ENCODE data around the gene EML4.

EML4 gene

DNA sequence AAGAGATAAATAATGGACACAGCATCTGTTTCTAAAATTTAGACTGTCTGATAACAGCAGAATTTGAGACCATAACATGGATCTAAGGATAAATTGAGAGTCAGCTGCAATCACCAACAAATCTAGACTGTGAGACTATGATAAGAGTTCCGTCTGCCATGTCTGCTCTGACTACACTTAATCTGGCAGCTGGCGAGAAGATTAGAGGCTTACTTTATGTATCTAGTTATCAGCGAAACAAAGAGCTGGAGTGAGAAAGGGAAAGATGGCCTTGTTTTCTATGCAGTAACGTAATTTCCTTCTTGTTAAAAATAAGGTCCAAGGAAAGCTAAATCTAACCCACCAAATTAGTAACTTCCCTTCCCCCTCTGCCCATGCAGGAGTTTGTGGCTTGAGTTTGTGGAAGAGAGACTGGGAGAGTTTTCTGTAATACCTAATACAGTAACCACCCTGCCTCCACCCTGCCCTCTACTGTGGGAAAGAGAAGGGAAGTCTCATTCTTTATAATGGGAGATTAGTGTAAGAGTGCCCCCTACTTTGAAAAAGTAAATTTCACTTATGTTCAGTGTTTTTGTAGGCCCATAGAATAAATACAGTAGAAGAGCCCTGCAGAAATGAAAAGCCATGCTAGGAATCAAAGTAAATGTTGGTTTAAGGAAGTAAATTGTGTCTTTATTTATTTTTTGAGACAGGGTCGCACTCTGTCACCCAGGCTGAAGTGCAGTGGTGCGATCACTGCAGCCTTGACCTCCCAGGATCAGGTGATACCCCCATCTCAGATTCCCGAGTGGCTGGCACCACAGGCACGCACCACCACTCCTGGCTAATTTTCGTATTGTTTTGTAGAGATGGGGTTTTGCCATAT, 27.5 kb downstream of the EML4 start:
- DNase-seq: peak; percentile 52 to 77

DNA sequence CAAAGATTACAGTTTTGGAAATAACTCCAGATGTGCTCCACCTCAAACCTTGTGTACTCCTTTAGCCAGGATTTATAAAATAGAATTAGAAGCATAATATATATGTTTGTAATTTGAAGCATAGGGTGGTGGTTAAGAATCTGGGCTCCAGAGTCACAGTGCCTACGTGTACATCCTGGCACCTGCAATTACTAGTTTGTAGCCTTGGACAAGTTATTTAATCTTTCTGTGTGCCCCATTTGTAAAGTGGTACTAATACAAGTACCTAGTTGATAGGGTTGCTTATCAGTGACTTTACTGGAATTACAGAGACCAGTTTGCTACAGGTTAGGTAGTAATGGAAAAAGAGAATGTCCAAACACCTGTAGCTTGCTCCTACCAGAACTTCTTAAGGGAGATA, 28.6 kb downstream of the EML4 start:
- no peak for DNase-seq

DNA sequence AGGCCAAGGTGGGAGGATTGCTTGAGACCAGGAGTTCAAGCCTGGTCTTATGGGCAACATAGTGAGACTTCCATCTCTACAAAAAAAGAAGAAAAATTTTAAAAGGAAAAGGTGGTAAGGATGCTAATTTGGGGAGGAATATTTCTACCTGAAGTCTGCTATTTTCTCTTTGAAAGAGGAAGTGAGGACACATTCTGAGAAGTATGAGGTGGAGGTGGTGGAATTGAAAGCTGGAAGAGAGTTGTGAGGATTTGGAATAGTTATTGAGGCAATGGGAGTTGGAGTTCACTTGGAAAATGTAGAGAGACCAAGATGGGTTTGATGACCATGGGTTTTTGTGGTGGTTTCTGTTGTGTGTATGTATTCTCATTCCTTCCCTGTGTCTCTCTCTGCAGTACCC, 29.3 kb downstream of the EML4 start:
- no peak for DNase-seq

DNA sequence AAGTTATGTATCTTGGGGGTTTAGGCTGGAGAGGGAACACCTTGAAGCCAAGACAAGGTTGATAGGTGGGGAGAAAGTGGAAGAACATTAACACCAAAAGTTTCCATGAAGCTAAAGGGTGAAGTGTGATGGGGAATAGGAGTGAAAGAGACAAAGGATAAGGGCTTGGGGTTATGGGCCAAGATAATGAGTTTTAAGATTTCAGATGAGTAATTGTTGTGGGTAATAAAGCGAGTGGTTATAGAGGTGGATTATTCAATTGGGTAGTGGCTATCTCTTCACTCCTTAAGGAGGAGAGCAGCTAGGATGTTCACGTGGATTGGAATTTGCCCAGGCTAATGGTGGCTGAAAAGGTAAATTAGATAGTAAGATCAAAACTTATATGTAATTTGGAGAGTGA, 29.8 kb downstream of the EML4 start:
- DNase-seq: no peak

DNA sequence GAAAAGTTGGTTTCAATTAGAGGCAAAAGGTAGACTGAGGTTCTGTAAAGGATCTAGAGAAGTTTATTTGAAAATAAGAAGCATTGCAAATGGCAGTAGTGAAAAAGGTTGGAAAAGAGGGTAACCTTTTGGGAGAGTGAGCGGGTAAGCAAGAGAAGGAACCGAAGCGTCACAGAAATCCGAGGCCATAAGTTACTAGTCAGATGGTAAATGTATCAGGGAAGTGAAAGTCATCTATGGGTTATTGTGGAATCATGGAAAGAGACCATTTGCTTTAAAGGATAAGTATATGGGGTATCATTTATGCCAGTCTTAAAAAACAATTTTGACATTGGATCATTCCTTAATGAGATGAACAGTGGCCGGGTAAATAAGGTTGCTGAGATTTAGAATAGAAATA, 30.5 kb downstream of the EML4 start:
- no peak for DNase-seq

DNA sequence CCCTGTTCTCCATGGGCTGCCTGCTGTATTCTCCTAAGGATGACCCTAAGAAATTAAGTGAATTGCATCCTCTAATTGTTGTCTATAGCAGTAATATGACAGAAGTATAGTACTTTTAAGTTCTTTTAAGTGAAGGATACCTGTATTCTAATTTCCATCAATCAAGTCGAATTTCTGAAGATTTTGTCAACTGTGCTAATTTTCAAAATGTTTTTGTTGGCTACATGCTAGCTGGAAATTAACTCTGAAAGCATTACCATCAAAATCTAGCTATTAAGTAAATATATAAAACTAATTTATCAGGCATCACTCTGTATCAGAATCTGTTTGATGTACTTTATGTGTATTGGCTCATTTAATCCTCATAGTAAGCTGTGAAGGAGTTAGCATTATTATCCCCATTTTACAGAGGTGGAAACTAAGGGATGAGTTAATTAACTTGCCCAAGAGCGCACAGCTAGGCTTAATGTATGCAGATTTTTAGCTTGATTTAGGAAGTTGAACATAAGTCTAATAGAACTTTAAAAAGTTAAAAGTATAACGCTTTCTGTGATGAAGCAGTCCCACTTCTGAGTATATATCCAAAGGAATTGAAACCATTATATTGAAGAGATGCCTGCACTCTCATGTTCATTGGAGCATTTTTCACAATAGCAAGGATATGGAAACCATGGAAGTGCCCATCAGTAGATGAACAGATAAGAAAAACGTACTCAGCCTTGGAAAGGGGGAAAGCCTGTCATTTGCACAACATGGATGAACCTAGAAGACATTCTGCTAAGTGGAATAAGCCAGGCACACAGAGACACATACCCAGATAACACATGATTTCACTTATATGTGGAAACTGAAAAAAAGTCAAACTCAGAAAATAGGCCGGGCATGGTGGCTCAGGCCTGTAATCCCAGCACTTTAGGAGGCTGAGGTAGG, 32.0 kb downstream of the EML4 start:
- DNase-seq: no peak

DNA sequence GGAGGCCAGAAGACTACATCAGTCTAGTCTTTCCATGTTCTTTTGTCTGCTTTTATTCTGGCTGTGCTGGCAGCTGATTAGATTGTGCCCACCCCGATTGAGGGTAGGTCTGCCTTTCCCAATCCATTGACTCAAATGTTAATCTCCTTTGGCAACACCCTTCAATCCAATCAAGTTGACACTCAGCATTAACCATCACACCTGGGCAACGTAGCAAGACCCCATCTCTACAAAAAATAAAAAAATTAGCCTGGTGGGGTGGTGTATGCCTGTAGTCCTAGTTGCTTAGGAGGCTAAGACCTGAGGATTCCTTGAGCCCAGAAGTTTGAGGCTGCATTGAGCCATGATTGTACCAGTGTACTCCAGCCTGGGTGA, 33.5 kb downstream of the EML4 start:
- DNase-seq: no peak

DNA sequence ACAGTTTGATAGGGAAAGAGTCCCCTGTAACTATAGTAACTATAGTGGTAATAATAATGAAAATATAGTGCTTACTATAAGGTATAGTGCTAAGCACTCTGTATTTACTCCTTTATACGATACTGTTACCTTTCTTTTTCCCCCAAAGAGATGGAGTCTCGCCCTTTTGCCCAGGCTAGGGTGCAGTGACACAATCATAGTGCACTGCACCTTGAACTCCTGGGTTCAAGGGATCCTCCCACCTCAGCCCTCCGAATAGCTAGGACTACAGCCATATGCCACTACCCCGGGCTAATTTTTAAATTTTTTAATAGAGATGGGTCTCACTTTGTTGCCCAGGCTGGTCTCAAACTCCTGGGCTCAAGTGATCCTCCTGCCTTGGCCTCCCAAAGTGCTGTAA, 34.6 kb downstream of the EML4 start:
- no peak for DNase-seq

DNA sequence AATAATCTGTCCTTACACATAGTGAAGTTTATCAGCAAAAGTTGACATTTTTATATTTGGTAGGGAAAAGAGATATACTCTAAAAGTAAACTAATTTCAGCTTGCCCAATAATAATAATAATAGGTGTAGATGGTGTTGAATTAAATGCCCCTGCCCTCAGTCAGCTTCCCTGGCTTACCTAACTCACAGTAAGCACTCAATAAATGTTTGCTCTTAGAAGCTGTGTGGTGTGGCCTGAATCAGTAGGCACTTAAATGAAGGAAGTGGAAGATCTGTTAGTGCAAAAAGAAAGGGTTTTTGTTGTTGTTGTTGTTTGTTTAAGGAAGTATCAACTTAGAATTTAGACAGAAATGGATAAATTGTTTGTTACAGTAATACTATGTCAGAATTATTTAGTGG, 36.2 kb downstream of the EML4 start:
- DNase-seq: no peak

DNA sequence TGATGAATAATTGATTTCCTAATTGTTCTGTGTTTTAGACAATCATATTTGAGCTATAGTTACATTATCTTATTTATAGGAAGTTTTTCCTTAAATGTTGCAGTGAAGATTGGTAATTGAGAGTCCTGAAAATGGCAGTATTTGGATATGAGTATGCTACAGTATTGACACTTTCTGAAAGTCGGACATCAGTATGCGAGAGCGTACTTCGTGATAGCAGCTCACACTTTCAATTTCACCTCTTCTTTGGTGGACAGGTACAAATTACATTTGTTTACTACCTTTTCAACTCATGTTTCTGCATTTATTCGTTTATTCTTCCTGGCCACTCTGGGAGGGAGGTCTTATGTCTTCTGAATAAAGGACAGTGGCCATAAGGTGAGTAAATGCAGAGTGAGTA, 38.7 kb downstream of the EML4 start:
- no peak for DNase-seq

DNA sequence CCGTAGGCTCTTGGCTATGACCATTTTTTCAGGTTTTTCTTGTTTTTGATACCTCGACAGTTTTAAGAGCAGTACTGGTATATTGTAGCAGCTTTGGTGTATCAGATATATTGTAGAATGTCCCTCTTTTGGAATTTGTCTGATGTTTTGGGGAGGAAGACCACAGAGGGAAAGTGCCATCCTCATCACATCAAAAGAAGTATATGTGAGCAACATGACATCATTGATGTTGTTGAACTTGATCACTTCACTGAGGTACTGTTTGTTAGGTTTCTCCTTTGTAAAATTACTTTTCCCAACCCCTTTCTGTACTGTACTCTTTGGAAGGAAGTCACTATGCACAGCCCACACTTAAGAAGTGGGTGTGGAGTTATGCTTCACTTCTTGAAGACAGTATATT, 41.0 kb downstream of the EML4 start:
- DNase-seq: no peak

DNA sequence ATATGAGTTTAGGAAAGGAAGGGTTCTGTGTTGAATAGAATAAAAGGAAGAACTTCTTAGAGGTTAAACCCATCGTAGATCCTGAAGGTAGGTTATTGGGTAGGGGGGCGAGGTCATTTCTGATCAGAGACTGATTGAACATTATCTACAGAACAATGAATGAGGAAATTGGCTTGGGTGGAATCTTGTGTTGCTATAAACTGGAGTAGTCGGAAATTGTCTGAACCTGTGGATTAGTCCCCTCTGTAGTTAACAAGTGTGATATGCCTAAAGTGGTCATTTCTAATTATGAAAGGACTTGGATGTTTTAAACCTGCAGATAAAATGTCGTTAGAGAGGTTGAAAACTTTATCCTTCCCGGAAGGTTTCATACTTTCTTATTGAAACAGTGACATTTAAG, 42.1 kb downstream of the EML4 start:
- no peak for DNase-seq

DNA sequence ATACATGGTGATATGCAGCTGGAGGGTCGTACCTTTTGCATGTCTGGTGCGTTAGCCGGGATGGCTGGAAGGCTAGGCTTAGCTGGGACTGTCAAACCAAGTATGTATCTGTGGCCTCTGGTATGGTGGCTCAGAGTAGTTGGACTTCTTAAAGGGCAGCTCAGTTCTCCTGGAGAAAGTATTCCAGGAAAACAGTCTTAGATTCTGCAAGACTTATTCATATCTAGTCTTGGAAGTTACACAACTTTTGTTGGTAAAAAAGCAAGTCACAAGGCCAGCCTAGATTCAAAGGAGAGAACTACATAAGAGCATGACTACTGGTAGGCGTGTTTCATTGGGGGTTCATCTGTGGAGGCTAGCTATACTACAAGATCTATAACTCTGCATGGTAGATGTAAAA, 45.5 kb downstream of the EML4 start:
- no peak for DNase-seq

DNA sequence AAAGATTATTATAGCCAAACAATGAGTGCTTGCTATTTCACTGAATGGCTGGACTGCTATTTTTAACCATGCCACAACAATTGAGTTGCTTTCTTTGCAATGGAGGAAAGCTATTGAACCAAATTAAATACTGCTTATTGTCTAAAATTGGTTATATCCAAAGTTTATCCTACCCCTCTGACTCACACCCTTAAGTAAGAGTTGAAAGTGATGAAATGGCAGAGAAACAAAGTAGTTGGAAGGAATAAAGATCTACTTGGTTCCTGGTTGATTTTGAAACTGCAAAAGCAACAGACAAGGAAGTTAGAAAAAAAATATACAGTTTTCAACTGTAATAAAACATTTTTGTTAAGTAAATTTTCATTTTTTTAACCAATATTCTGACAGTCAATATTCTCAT, 47.5 kb downstream of the EML4 start:
- no peak for DNase-seq

DNA sequence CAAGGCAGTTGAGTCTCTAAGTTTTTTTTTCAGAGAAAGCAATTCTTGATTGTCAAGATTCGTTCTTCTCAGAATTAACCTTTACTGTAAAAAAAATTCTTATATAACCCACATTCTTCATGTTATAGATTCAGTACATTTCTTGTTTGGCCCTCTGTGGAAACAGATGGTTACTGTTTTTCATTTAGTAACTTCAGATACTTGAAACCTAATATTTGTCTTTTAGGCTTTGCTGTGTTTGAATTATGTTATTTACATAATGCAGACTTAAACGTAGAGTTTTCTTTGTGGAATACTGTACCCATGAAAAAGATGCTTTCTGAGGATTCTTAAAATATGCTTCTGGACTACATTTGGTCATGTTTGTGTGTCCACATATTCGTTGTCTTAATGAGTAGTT, 48.2 kb downstream of the EML4 start:
- no peak for DNase-seq

DNA sequence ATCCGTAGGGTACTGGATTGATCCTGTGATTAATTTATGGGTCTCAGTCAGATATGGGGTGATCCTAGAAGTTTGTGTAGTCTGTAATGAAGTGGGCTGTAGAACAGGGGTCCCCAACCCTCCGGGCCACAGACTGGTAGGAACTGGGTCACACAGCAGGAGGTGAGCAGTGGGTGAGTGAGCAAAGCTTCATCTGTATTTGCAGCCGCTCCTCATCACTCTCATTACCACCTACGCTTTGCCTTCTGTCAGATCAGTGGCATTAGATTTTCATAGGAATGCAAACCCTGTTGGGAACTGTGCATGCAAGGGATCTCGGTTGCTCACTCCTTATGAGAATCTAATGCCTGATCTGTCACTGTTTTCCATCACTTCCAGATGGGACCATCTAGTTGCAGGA, 48.8 kb downstream of the EML4 start:
- no peak for DNase-seq

DNA sequence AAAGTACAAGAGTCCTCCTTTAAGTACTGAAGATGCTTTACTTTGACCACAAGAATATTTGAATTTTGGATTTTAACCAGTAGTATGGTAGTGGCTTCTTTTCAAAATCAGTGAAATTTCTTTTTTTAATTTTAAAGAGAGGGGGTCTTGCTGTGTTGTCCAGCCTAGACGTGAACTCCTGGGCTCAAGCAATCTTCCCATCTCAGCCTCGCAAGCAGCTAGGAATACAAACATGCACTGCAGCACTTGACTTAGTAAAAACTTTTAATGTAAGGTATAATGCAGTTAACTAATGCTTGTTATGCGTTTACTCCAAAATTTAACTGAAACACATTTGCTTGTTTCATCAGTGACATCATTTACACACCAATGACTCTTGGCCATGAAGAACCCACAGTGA, 49.6 kb downstream of the EML4 start:
- no peak for DNase-seq

DNA sequence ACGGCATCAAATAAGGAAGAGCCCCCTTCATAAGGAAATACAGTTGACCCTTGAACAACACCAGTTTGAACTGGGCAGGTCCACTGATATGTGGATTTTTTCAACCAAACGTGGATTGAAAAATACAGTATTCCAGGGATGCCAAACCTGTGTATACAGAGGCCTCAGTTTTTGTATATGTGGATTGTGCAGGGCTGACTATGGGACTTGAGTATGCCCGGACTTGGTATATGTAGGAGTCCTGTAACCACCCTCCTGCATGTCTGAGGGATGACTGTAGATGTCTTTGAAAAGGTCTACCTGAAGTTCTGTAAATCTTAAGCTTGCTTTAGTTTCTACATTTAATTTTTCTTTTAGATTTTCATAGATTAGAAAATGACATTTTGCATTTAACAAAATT, 50.0 kb downstream of the EML4 start:
- no peak for DNase-seq

DNA sequence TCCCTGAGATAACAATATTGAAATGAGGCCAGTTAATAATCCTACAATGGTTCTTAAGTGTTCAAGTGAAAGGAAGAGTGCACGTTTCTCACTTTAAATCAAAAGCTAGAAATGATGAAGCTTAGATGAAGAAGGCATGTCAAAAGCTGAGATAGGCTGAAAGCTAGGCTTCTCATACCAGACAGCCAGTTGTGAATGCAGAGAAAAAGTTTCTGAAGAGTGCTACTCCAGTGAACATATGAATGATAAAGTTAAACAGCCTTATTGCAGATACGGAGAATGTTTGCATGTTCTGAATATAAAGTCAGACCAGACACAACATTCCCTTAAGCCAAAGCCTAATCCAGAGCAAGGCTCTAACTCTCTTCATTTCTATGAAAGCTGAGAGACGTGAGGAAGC, 51.4 kb downstream of the EML4 start:
- DNase-seq: no peak

DNA sequence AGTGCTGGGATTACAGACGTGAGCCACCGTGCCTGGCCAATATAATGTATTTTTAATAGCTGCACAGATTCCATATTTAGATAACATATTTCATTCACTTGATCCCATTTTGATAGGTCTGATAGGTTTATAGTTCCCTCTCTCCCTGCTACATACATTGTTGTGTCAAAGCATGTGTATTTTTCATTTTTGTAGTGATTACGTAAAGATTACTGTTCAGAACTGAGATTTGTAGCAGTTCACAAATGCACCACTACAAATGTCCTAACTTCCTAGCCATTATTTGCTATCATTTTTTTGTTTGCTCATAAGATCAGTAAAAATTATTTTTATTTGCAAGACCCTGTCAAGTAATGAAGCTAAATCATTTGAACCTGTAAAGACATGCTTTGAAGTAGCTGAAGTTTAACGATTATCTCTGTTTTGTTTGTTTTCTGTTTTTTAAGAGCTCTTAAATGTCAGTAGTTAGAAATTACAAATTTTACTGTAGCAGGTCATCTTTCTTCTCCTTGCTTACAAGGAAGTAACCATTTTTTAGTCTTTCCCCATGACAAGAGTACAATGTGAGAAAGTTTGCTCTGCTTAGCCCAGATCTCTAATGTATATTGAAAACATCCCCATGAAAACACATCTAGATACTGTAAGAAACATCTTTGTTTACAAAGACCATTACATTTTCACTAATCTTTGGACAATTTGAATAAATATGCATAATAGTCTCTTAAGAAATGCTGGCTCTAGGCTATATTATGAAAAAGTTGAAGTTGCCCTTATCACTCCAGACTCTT, 54.1 kb downstream of the EML4 start:
- DNase-seq: no peak

DNA sequence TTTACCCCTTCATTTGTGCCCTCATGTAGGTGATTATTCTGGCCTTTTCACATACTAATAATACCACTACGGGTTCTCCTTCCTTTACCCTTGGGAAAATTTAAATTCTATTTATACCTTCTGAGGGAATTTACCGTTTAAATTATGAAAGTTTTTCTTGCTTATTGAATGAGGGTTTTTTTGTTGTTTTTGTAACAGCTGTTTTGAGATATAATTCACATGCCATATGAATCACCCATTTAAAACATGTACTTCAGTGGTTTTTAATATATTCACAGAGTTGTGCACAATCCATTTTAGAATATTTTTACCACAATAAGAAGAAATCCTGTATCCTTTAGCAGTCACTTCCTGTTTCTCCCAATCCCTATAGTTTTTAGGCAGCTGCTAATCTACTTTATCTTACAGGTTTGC, 54.7 kb downstream of the EML4 start:
- DNase-seq: no peak

DNA sequence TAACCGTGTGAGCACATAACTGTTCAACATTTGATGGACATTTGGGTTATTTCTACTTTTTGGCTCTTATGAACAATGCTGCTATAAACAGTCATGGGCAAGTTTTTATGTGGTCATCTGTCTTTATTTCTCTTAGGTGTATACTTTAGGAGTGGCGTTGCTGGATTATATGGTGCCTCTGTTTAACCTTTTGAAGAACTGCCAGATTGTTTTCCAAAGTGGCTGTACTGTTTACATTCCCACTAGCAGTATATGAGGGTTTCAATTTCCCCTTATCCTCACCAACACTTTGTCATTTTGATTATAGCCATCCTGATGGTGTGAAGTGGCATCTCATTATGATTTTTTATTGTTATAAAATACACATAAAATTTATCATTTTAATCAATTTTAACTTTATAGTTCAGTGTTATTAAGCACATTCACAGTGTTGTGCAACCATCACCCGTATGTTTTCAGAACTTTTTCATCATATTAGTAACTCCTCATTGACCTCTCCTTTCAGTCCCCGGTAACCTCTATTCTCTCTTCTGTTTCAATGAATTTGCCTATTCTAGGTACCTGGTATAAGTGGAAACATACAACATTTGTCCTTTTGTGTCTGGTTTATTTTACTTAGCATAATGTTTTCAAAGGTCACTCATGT, 55.4 kb downstream of the EML4 start:
- no peak for DNase-seq

DNA sequence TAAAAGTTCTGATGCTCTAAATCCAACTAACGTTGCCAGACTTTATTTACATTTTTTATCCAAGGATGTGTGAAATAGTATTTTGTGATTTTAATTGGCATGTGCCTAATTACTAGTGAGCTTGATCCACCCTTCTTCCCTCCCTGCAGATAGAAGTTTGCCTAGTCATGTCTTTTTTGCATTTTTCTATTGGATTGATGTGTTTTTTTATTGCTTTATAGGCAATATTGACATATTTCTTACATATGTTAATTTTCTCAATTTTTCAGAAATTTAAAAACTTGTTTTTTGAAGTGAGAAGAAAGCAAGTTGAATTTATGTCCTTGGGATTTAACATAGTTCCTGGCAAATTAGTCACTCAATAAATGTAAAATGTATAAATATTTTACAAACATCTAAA, 56.4 kb downstream of the EML4 start:
- DNase-seq: no peak

All from CD4-positive, alpha-beta T cell treated with Interferon alpha-2 for 1 hour (primary cell).